K562 (cell line): Measurements from ENCODE around the gene FIZ1. TPM values are rescaled to one million over a fixed set of nuclear protein-coding genes. Genes with fewer than 3 reads are reported as not detected.

Experiments
- CBFB ChIP-seq: sonication (generic); formaldehyde crosslinking; IDR thresholded peaks from 2 replicates; pipeline ENCODE4 v1.4.0; 2020; ENCODE audit warnings: mild to moderate bottlenecking, missing genetic modification reagents
- CREM ChIP-seq: IDR thresholded peaks from 2 replicates; pipeline ENCODE4 v1.6.1; 2014; ENCODE audit warnings: antibody characterized with exemption, low read depth
- ELF2 ChIP-seq: fragments of 250-450 bp; sonication (Bioruptor Pico); IDR thresholded peaks from 2 replicates; pipeline ENCODE4 v1.5.0; 2021; ENCODE audit warnings: mild to moderate bottlenecking
- ETV5 ChIP-seq: sonication (generic); formaldehyde crosslinking; IDR thresholded peaks from 2 replicates; pipeline ENCODE4 v1.4.0; 2020; ENCODE audit warnings: low read depth, mild to moderate bottlenecking, missing genetic modification reagents
- GATAD2B ChIP-seq: fragments of 450-650 bp; IDR thresholded peaks from 2 replicates; pipeline ENCODE4 v1.6.1; 2017; ENCODE audit warnings: mild to moderate bottlenecking, borderline replicate concordance
- GTF2B ChIP-seq: IDR thresholded peaks from 2 replicates; pipeline ENCODE4 v1.6.1; 2011; ENCODE audit not compliant: insufficient read length; ENCODE audit errors: extremely low read depth
- HNRNPL ChIP-seq: fragments of 200-400 bp; formaldehyde crosslinking; IDR thresholded peaks from 2 replicates; pipeline ENCODE4 v1.6.1; 2017; ENCODE audit warnings: low read depth, mild to moderate bottlenecking, low read length
- L3MBTL2 ChIP-seq: fragments of 450-650 bp; IDR thresholded peaks from 2 replicates; pipeline ENCODE4 v1.6.1; 2016; ENCODE audit warnings: mild to moderate bottlenecking, moderate library complexity
- MAZ ChIP-seq, 2 experiments: fragments of 450-650 bp in 1 of 2; sonication (generic) in 1 of 2; formaldehyde crosslinking; IDR thresholded peaks in 1 of 2; conservative IDR thresholded peaks in 1 of 2; 2 replicates each; pipeline versions ENCODE4 v1.4.0 to v1.5.0; 2020; ENCODE audit warnings: mild to moderate bottlenecking in 1 of 2, missing genetic modification reagents in 1 of 2
- MED1 ChIP-seq: sonication (generic); formaldehyde crosslinking; IDR thresholded peaks from 2 replicates; pipeline ENCODE4 v1.8.1; 2023; ENCODE audit warnings: missing genetic modification reagents, borderline replicate concordance
- NFE2 ChIP-seq: IDR thresholded peaks from 2 replicates; pipeline ENCODE4 v1.6.1; 2014; ENCODE audit warnings: antibody characterized with exemption, low read depth
- NR4A1 ChIP-seq, 2 experiments: fragments of 250-450 bp in 1 of 2; fragments of 450-650 bp in 1 of 2; sonication (Bioruptor Pico) in 1 of 2; IDR thresholded peaks; 2 replicates each; pipeline versions ENCODE4 v1.4.0 to v1.6.1; 2016 to 2020; ENCODE audit warnings: mild to moderate bottlenecking in 2 of 2, missing compliant biosample characterization in 1 of 2, missing genetic modification characterization in 1 of 2, moderate library complexity in 1 of 2
- PBX2 ChIP-seq, 2 experiments: IDR thresholded peaks in 1 of 2; conservative IDR thresholded peaks in 1 of 2; 2 replicates each; pipeline ENCODE4 v1.6.1; 2016; ENCODE audit warnings: low read depth in 2 of 2, mild to moderate bottlenecking in 1 of 2, missing compliant biosample characterization in 1 of 2, missing genetic modification characterization in 1 of 2, moderate library complexity in 1 of 2
- PRMT5 ChIP-seq: sonication (generic); formaldehyde crosslinking; IDR thresholded peaks from 2 replicates; pipeline ENCODE4 v1.5.0; 2020; ENCODE audit warnings: missing genetic modification reagents
- RFX5 ChIP-seq: IDR thresholded peaks from 2 replicates; pipeline ENCODE4 v1.6.1; 2011; ENCODE audit warnings: low read depth, mild to moderate bottlenecking, improper control_type of control experiment, low read length
- SMAD1 ChIP-seq: fragments of 150-350 bp; IDR thresholded peaks from 2 replicates; pipeline ENCODE4 v1.6.1; 2014; ENCODE audit warnings: low read length, low read depth; ENCODE audit not compliant: partially characterized antibody
- SRSF1 ChIP-seq: fragments of 200-400 bp; formaldehyde crosslinking; IDR thresholded peaks from 2 replicates; pipeline ENCODE4 v1.6.1; 2017; ENCODE audit warnings: mild to moderate bottlenecking, low read depth, low read length, moderate library complexity
- TAF15 ChIP-seq: fragments of 200-400 bp; formaldehyde crosslinking; IDR thresholded peaks from 2 replicates; pipeline ENCODE4 v1.6.1; 2017; ENCODE audit warnings: mild to moderate bottlenecking, low read depth, low read length, moderate library complexity
- TFE3 ChIP-seq: fragments of 450-650 bp; formaldehyde crosslinking; IDR thresholded peaks from 2 replicates; pipeline ENCODE4 v1.4.0; 2020; ENCODE audit warnings: mild to moderate bottlenecking, mixed read lengths
- THRA ChIP-seq: fragments of 450-650 bp; IDR thresholded peaks from 2 replicates; pipeline ENCODE4 v1.6.1; 2017; ENCODE audit warnings: mild to moderate bottlenecking, moderate library complexity
- ZNF133 ChIP-seq: fragments of 250-450 bp; sonication (Bioruptor Pico); IDR thresholded peaks from 2 replicates; pipeline ENCODE4 v1.4.0; 2020; ENCODE audit warnings: mild to moderate bottlenecking
- ZNF143 ChIP-seq: sonication (generic); formaldehyde crosslinking; IDR thresholded peaks from 2 replicates; pipeline ENCODE4 v1.9.0; 2022; ENCODE audit warnings: mild to moderate bottlenecking, missing genetic modification reagents
- ZNF165 ChIP-seq: fragments of 250-450 bp; sonication (Bioruptor Pico); IDR thresholded peaks from 2 replicates; pipeline ENCODE4 v1.4.0; 2020; ENCODE audit warnings: borderline replicate concordance
- ZNF79 ChIP-seq: fragments of 250-450 bp; sonication (Bioruptor Pico); IDR thresholded peaks from 2 replicates; pipeline ENCODE4 v1.4.0; 2020; ENCODE audit warnings: low read depth, mild to moderate bottlenecking, moderate library complexity
- polyA plus RNA-seq, 8 experiments: library from polyadenylated mRNA; depleted of rRNA in 4 of 8; stranded (reverse) in 5 of 8; unstranded in 3 of 8; fragments of >200 nt; fragmentation: Nextera tagmentation in 2 of 8; fragmentation: Illumina TruSeq in 1 of 8; extraction: Ambion mirVana in 2 of 8; extraction: Trizol in 1 of 8; gene quantifications; 2 replicates each; pipeline versions ENCODE4 v1.2.1 to v1.2.3, GENCODE V29; 2011 to 2014; ENCODE audit warnings: inconsistent platforms in 1 of 8, missing spikeins in 1 of 8
- total RNA-seq, 7 experiments: library from RNA; depleted of rRNA in 6 of 7; stranded (reverse); fragments of >200 nt in 6 of 7; fragmentation: Illumina TruSeq in 2 of 7; extraction: Trizol in 2 of 7; gene quantifications; 2 replicates each; pipeline versions ENCODE4 v1.2.1 to v1.2.3, GENCODE V29; 2011 to 2021; ENCODE audit warnings: low replicate concordance in 1 of 7

FIZ1 gene
- total and polyA plus RNA-seq, 9 of the 15 experiments (the other 6 are each of a cell fraction or from before 2014, with no cell fraction given) = 0.79 to 17.5 (median 5.5) TPM

- TF ChIP-seq GATAD2B (no peak), NR4A1 (CRISPR knock-in tag; IDR thresholded peaks at IDR 0.05) (no peak), NR4A1 (tag; IDR thresholded peaks at IDR 0.05) (no peak), TFE3 (no peak), THRA (no peak), SRSF1 (no peak), ZNF133 (CRISPR knock-in tag) (no peak), SMAD1 (no peak), CBFB (CRISPR knock-in tag) (no peak), HNRNPL (no peak), RFX5 (no peak), ETV5 (no peak), PBX2 (CRISPR knock-in tag; IDR thresholded peaks at IDR 0.05; ENCODE audit: low read depth) (no peak), PBX2 (tag; conservative IDR thresholded peaks at IDR 0.05; ENCODE audit: low read depth) (no peak), NFE2 (no peak), MAZ (CRISPR knock-in tag; conservative IDR thresholded peaks at IDR 0.05 in 1 of 2, IDR thresholded peaks at IDR 0.05 in 1 of 2) (peak in 1 of 2 experiments; percentile 93; a peak in 3 of 4 replicates), CREM (peak; percentile 93), L3MBTL2 (no peak; the same call in 1 of the 2 replicates), TAF15 (no peak), PRMT5 (CRISPR knock-in tag) (no peak), ELF2 (CRISPR knock-in tag) (no peak), ZNF165 (no peak), GTF2B (no peak), ZNF143 (0 out of 2 replicates have a peak, but pooled peaks have one; percentile 54), MED1 (CRISPR knock-in tag) (no peak), ZNF79 (CRISPR knock-in tag) (no peak)
Measured at GRCh38 chr19:55599468-55599841, at the start of gene FIZ1 (continued).
